NCI-H2171 treated with DMSO at 0.1 percent for 48 hours (cell line): Measurements from ENCODE around the gene KREMEN1.
"Not testable (repeated sequence)": the region's sequence is repeated elsewhere in the genome, so short reads cannot be mapped to it uniquely, and the experiment has no call there.

Experiments
- DNase-seq: peaks from one replicate; lab custom pipeline; 2025; lab: John Stamatoyannopoulos, UW

Gene KREMEN1

GRCh38 chr22:29072979-29073617 lies at the start of gene KREMEN1:
Gene KREMEN1 (plus strand): TSS chr22:29073035. CDS start chr22:29073131, 96 bp downstream.
- DNase-seq, result no peak

GRCh38 chr22:29023172-29023796 lies 49.6 kb upstream of the KREMEN1 start:
- DNase-seq, result no peak

GRCh38 chr22:29026579-29026978 lies 46.3 kb upstream of the KREMEN1 start:
- no peak for DNase-seq

- no peak for DNase-seq
Measured at GRCh38 chr22:29028468-29028867, 44.4 kb upstream of the KREMEN1 start.

- DNase-seq, result no peak
Measured at GRCh38 chr22:29029202-29030000, 43.4 kb upstream of the KREMEN1 start.

- DNase-seq, result no peak
Measured at GRCh38 chr22:29030016-29030617, 42.7 kb upstream of the KREMEN1 start.

GRCh38 chr22:29030618-29031226 lies 42.1 kb upstream of the KREMEN1 start:
- DNase-seq, result no peak

- DNase-seq, result no peak
Measured at GRCh38 chr22:29031227-29032011, 41.4 kb upstream of the KREMEN1 start.

GRCh38 chr22:29032014-29032475 lies 40.8 kb upstream of the KREMEN1 start:
- no peak for DNase-seq

- no peak for DNase-seq
Measured at GRCh38 chr22:29032584-29032983, 40.3 kb upstream of the KREMEN1 start.

GRCh38 chr22:29037340-29037932 lies 35.4 kb upstream of the KREMEN1 start:
- no peak for DNase-seq

- no peak for DNase-seq
Measured at GRCh38 chr22:29039148-29039547, 33.7 kb upstream of the KREMEN1 start.

GRCh38 chr22:29039684-29040083 lies 33.2 kb upstream of the KREMEN1 start:
- DNase-seq, result not testable (repeated sequence)

GRCh38 chr22:29040385-29041275 lies 32.2 kb upstream of the KREMEN1 start:
- peak; percentile 78 for DNase-seq

- DNase-seq, result no peak
Measured at GRCh38 chr22:29041408-29041807, 31.4 kb upstream of the KREMEN1 start.

GRCh38 chr22:29043906-29044575 lies 28.8 kb upstream of the KREMEN1 start:
- no peak for DNase-seq

GRCh38 chr22:29044657-29045176 lies 28.1 kb upstream of the KREMEN1 start:
- DNase-seq, result no peak

GRCh38 chr22:29048822-29049654 lies 23.8 kb upstream of the KREMEN1 start:
- no peak for DNase-seq
